Activated CD8-positive, alpha-beta T cell treated with anti-CD3 and anti-CD28 coated beads for 36 hours (primary cell): ENCODE data around the gene PTGES. TPM values are rescaled to one million over a fixed set of nuclear protein-coding genes. Genes with fewer than 3 reads are reported as not detected.
A peak's percentile ranks its signal among the peaks of the same experiment; 100 is the strongest.

Source experiments
- ATAC-seq: fragments of 200-7000 bp; cut with Tn5 transposase; one replicate; pipeline ENCODE4 v1.10.0; 2021; ENCODE audit warnings: mild to moderate bottlenecking, moderate library complexity
- CTCF ChIA-PET: fragments of 350-600 bp; sonication (Branson Sonifier 250); formaldehyde crosslinking; loops from one replicate; lab custom pipeline; 2021; ENCODE audit warnings: antibody characterized with exemption; lab: Charles Lee
- POLR2A ChIA-PET: fragments of 350-600 bp; sonication (Branson Sonifier 250); formaldehyde crosslinking; loops from one replicate; lab custom pipeline; 2021; ENCODE audit warnings: antibody characterized with exemption; lab: Charles Lee
- DNase-seq: peaks from one replicate; pipeline ENCODE4 v3.0.0-alpha.2; 2020
- H3K27ac Mint-ChIP-seq: one replicate; pipeline ENCODE4 v1.8.0; 2021; ENCODE audit warnings: mild to moderate bottlenecking, mixed read lengths
- H3K27me3 Mint-ChIP-seq: one replicate; pipeline ENCODE4 v1.8.0; 2021; ENCODE audit warnings: mixed read lengths
- H3K36me3 Mint-ChIP-seq: one replicate; pipeline ENCODE4 v1.8.0; 2021; ENCODE audit warnings: low read depth, mixed read lengths
- H3K4me1 Mint-ChIP-seq: one replicate; pipeline ENCODE4 v1.8.0; 2021; ENCODE audit warnings: low read depth, mixed read lengths
- H3K4me3 Mint-ChIP-seq: one replicate; pipeline ENCODE4 v1.8.0; 2021; ENCODE audit warnings: mild to moderate bottlenecking, moderate library complexity, mixed read lengths
- H3K9me3 Mint-ChIP-seq: one replicate; pipeline ENCODE4 v1.8.0; 2021; ENCODE audit warnings: mixed read lengths
- CTCF ChIP-seq: fragments of 200-600 bp; IDR thresholded peaks from one replicate; pipeline ENCODE4 v1.8.0; 2022; ENCODE audit warnings: antibody characterized with exemption, mild to moderate bottlenecking
- intact Hi-C: fragments of 100-400 bp; cut with micrococcal nuclease; formaldehyde crosslinking; loops from one replicate; pipeline ENCODE4 v1.10.0; 2022
- total RNA-seq, 2 experiments: library from RNA; stranded (reverse); gene quantifications; one replicate each; pipeline ENCODE4 v1.2.3, GENCODE V29; 2021

PTGES gene
- total RNA-seq, 2 experiments from 2014 or later = 0.20 to 0.56 TPM

DNA sequence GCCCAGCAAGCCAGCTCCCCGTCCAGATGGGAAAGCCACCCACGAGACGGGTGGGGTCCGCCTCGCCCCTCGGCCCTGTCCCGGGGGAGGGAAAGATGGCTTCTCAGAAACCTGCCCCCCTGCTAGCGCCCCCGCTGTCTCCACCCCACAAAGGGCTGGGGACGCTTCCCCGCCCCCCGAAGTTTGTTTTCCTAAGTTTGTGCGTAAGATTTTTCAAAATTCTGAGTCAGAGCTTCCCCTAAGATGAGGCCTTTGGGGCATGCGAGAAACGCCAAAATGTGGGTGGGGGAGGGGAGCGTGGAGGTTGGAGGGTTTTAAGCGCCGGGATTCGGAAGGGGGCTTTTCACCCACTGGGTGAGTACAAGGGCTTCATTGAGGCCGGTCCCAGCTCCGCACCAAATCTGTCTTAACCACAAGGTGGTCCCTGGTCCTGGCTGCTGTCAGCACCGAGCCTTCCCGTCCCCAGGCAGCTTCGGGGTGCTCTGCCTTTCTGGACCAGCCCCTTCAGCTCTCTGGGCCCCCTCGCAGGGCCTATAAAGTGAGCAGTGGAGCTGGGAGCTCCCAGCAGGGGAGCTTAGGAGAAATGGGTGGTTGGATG is 55.1 kb downstream of the PTGES start:
- no peak for TF ChIP-seq CTCF
- Mint-ChIP-seq H3K9me3 (no peaks in the 10 kb centered on the region), H3K4me3 (peak overlapping the region; percentile 56), H3K36me3 (no peaks in the 10 kb centered on the region), H3K27ac (peak overlapping the region; percentile 67), H3K27me3 (peaks cover 31% of the 10 kb centered on the region), H3K4me1 (peaks cover 5% of the 10 kb centered on the region)
- DNase-seq (peak; percentile 76), ATAC-seq (peak; percentile 70)
- ChIA-PET POLR2A (interaction anchor here (0.6 to 2.0 kb wide), 7 partner anchors 14 to 132 kb away, joined by 3 to 6 read pairs (median 4); no protein-coding TSS in a partner anchor), CTCF (interaction anchor here (1.0 to 3.6 kb wide), 5 partner anchors 16 to 559 kb away, joined by 3 to 17 read pairs (median 5); no protein-coding TSS in a partner anchor)
- intact Hi-C loops = no loop called here

DNA sequence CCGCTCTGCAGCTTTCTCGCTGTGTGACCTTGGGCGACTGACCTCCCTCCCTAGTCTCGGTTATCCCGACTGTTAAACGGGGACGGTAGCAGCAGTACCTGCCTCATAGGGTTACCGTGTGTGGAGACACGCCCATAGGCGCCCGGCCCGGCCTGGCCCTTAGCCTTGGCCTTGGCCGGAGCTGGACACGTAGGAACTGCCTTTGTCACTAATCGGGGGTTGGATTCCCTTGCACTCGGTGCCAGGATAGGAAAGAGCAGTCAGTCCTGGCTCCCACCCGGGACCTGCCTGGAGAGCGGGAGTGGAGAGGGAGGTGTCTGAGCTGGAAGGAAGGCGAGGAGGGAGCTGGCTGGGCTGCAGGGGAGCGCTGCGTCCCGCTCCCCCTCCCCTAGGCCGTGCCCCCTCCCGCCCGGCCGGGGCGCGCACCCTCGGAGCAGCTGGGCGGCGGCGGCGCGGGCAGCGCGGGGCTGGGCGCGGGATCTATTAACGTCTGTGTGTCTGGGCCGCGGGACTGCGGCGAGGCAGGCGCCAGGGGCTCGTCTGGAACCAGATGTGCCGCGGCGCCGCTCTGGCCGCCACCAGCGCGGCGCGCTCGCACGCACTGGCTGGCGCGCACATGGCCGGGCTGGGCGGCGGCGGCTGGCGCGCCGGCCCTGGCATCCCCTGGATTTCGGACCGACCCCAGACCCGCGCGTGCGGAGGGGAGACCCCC is 55.7 kb downstream of the PTGES start:
- Mint-ChIP-seq H3K27ac (peak overlapping the region; percentile 81), H3K27me3 (peaks cover 31% of the 10 kb centered on the region)
- peak; percentile 36 for DNase-seq

GRCh38 chr9:129695870-129696269 is 57.0 kb downstream of the PTGES start:
- Mint-ChIP-seq H3K27me3 (peaks cover 30% of the 10 kb centered on the region), H3K4me3 (no peak overlapping the region), H3K4me1 (peaks cover 5% of the 10 kb centered on the region), H3K36me3 (no peaks in the 10 kb centered on the region), H3K27ac (no peak overlapping the region), H3K9me3 (no peaks in the 10 kb centered on the region)
- CTCF ChIA-PET = interaction anchor here (1.2 to 3.4 kb wide), 4 partner anchors 13 to 42 kb away, joined by 3 to 13 read pairs (median 6); no protein-coding TSS in a partner anchor
- no peak for TF ChIP-seq CTCF
- intact Hi-C loops = no loop called here
- DNase-seq (no peak), ATAC-seq (no peak)
- POLR2A ChIA-PET = no interaction called here

More for the DNA sequence above, 55.7 kb downstream of the PTGES start:
- ChIA-PET POLR2A (interaction anchor here (0.6 to 2.0 kb wide), 8 partner anchors 15 to 133 kb away, joined by 3 to 6 read pairs (median 4); partner anchors contain the start of gene PRRX2), CTCF (interaction anchor here (1.2 to 3.6 kb wide), 7 partner anchors 14 to 87 kb away, joined by 3 to 17 read pairs (median 5); no protein-coding TSS in a partner anchor)
- peak overlapping the region; percentile 49 for H3K4me3 Mint-ChIP-seq
- intact Hi-C loops = no loop called here
- no peaks in the 10 kb centered on the region for H3K36me3 Mint-ChIP-seq
- peaks cover 5% of the 10 kb centered on the region for H3K4me1 Mint-ChIP-seq
- no peaks in the 10 kb centered on the region for H3K9me3 Mint-ChIP-seq
- no peak for TF ChIP-seq CTCF
- peak; percentile 66 for ATAC-seq

GRCh38 chr9:129694243-129694646 is 58.6 kb downstream of the PTGES start:
- Mint-ChIP-seq H3K9me3 (no peaks in the 10 kb centered on the region), H3K27ac (no peak overlapping the region), H3K4me1 (peaks cover 5% of the 10 kb centered on the region), H3K4me3 (no peak overlapping the region), H3K27me3 (peaks cover 27% of the 10 kb centered on the region), H3K36me3 (no peaks in the 10 kb centered on the region)
- intact Hi-C loops = no loop called here
- TF ChIP-seq CTCF = no peak
- no peak for ATAC-seq
- DNase-seq = no peak
- CTCF ChIA-PET = no interaction called here
- POLR2A ChIA-PET = no interaction called here

DNA sequence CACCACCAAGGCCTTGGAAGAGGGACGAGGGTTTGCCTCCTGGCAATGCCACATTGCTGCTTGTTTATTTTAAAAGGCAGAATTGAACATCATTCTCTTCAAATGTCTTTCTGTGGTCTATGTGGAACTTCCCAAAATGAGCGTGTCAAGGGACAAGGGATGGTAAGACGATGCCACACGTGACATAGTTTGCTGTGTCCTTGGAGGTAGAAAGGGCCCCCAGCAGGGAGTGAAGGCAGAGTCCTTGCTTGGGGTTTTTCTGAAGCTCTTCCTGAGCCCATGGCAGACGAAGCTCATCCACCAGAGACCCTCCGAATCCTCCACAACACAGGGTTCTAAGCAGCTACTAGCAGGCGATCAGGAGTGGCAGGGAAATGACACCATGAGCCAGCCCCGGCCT is 59.1 kb downstream of the PTGES start:
- H3K4me3 Mint-ChIP-seq = no peak overlapping the region
- no peak for DNase-seq
- H3K27ac Mint-ChIP-seq = no peak overlapping the region
- intact Hi-C loops = no loop called here
- no peak for TF ChIP-seq CTCF
- no peak for ATAC-seq
- no peaks in the 10 kb centered on the region for H3K9me3 Mint-ChIP-seq
- H3K36me3 Mint-ChIP-seq = no peaks in the 10 kb centered on the region
- CTCF ChIA-PET = no interaction called here
- H3K4me1 Mint-ChIP-seq = peaks cover 5% of the 10 kb centered on the region
- POLR2A ChIA-PET = no interaction called here
- peaks cover 25% of the 10 kb centered on the region for H3K27me3 Mint-ChIP-seq
